Adipocyte (in vitro differentiated cells): ENCODE results near the gene UPB1.
"Not testable (repeated sequence)": the region's sequence is repeated elsewhere in the genome, so short reads cannot be mapped to it uniquely, and the experiment has no call there.

Experiments
- DNase-seq: peaks from one replicate; pipeline ENCODE4 v3.0.0-alpha.2; 2015; ENCODE audit warnings: low read depth
- H3K27me3 ChIP-seq: replicated peaks from 2 replicates; pipeline ENCODE4 v1.7.0; 2013; ENCODE audit warnings: mild to moderate bottlenecking, low read length, moderate library complexity; ENCODE audit not compliant: control insufficient read depth, insufficient read depth
- H3K36me3 ChIP-seq: 2 replicates; pipeline ENCODE4 v1.7.0; 2013; ENCODE audit warnings: low read length, mild to moderate bottlenecking, moderate library complexity; ENCODE audit not compliant: control insufficient read depth, insufficient read depth, severe bottlenecking
- H3K4me1 ChIP-seq: 2 replicates; pipeline ENCODE4 v1.7.0; 2013; ENCODE audit warnings: mild to moderate bottlenecking, low read length, moderate library complexity; ENCODE audit not compliant: control insufficient read depth, insufficient read depth
- H3K4me3 ChIP-seq: 2 replicates; pipeline ENCODE4 v1.7.0; 2013; ENCODE audit warnings: mild to moderate bottlenecking, low read length, moderate library complexity
- H3K9ac ChIP-seq: 2 replicates; pipeline ENCODE4 v1.7.0; 2013; ENCODE audit warnings: mild to moderate bottlenecking, low read length, moderate library complexity
- H3K9me3 ChIP-seq: 2 replicates; pipeline ENCODE4 v1.7.0; 2013; ENCODE audit warnings: mild to moderate bottlenecking, low read length, moderate library complexity; ENCODE audit not compliant: control insufficient read depth

UPB1 gene

DNA sequence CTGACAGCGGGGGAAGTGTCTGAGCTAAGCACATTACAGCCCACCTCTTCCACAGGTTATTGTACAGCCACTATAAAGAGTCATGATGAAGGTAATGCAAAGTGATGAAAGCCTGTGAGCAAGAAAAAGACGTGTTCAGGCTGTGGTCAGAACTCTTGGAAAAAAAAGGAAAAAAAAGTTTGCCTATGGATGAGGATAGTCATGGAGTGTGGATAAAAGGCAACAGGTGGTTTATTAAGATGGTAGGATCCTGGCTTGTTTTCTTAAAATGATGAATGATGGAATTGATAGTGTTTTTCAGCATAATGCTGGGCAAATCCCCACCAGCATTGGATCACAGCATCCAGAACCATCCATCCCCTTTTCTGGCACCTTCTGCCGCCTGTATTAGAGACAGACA is 23.1 kb downstream of the UPB1 start:
- Histone ChIP-seq H3K9me3 (no peaks in the 10 kb centered on the region), H3K9ac (no peak overlapping the region), H3K36me3 (no peaks in the 10 kb centered on the region), H3K27me3 (peaks cover 6% of the 10 kb centered on the region), H3K4me3 (no peak overlapping the region), H3K4me1 (peaks cover 15% of the 10 kb centered on the region)
- DNase-seq = no peak

- no peak overlapping the region for H3K9ac ChIP-seq
- no peak for DNase-seq
Measured at GRCh38 chr22:24518771-24519485, 23.8 kb downstream of the UPB1 start.

GRCh38 chr22:24519496-24519895 is 24.4 kb downstream of the UPB1 start:
- no peak overlapping the region for H3K9ac ChIP-seq
- no peak for DNase-seq
- H3K27me3 ChIP-seq = peaks cover under 1% of the 10 kb centered on the region

More at GRCh38 chr22:24518771-24519485, 23.8 kb downstream of the UPB1 start:
- H3K4me3 ChIP-seq = no peak overlapping the region
- H3K9me3 ChIP-seq = no peaks in the 10 kb centered on the region
- H3K27me3 ChIP-seq = peaks cover 6% of the 10 kb centered on the region
- H3K36me3 ChIP-seq = no peaks in the 10 kb centered on the region
- peaks cover 18% of the 10 kb centered on the region for H3K4me1 ChIP-seq

DNA sequence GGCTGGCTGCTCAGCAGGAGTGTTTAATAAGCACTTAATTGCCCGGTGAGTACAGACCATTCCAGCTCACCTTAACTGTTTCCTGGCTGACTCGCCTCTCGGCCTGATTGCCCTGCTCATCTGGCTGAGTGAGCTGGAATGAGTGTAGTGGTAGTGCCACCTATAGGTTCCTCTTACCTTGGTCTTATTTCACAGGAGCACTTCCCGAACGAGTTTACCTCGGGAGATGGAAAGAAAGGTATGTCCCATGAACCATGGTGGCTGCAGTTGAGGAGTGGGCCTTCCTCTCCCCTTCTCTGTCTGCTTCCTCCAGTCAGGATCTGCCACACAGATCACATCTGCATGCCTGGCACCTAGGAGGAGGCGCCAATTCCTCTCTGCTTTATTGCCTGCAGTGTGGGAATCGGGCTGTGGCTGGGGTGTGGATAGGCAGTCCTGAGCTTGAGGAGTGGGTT is 26.7 kb downstream of the UPB1 start:
- DNase-seq = peak; percentile 54
- H3K4me1 ChIP-seq = peaks cover 38% of the 10 kb centered on the region
- H3K9me3 ChIP-seq = no peaks in the 10 kb centered on the region
- H3K27me3 ChIP-seq = no peaks in the 10 kb centered on the region
- H3K9ac ChIP-seq = no peak overlapping the region
- H3K36me3 ChIP-seq = no peaks in the 10 kb centered on the region
- H3K4me3 ChIP-seq = no peak overlapping the region

More at GRCh38 chr22:24519496-24519895, 24.4 kb downstream of the UPB1 start:
- Histone ChIP-seq H3K4me1 (peaks cover 22% of the 10 kb centered on the region), H3K9me3 (no peaks in the 10 kb centered on the region), H3K4me3 (no peak overlapping the region), H3K36me3 (no peaks in the 10 kb centered on the region)

DNA sequence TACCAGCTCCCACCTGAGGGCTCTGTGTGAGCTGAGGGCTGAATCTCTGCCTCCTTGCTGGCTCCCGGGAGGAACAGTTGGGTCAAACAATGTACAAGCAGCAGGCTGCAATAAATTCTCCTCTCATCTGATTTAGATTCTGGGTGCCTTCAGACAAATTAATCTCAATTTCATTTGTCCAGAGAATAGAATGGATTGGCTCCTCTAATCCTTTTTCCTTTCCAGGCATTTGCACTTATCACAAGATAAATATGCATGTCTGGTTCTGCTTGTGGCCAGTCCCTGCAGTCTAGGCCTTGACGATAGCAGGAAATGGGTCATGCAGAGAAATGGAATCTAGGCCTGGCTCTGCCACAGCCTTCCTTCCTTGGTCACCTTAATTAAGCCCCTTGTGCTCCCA is 28.7 kb downstream of the UPB1 start:
- Histone ChIP-seq H3K9ac (peak overlapping the region; percentile 3), H3K36me3 (no peaks in the 10 kb centered on the region), H3K4me1 (peaks cover 30% of the 10 kb centered on the region), H3K27me3 (no peaks in the 10 kb centered on the region), H3K4me3 (no peak overlapping the region), H3K9me3 (no peaks in the 10 kb centered on the region)
- peak; percentile 30 for DNase-seq

- no peaks in the 10 kb centered on the region for H3K36me3 ChIP-seq
- DNase-seq = peak; percentile 82
- peak overlapping the region; percentile 18 for H3K9ac ChIP-seq
- no peaks in the 10 kb centered on the region for H3K27me3 ChIP-seq
- no peaks in the 10 kb centered on the region for H3K9me3 ChIP-seq
- peaks cover 30% of the 10 kb centered on the region for H3K4me1 ChIP-seq
- H3K4me3 ChIP-seq = no peak overlapping the region
Measured at GRCh38 chr22:24525416-24526037, 30.4 kb downstream of the UPB1 start.

GRCh38 chr22:24526191-24526590 is 31.1 kb downstream of the UPB1 start:
- Histone ChIP-seq H3K4me3 (no peak overlapping the region), H3K4me1 (peaks cover 30% of the 10 kb centered on the region), H3K9ac (peak overlapping the region; percentile 18), H3K9me3 (no peaks in the 10 kb centered on the region), H3K27me3 (no peaks in the 10 kb centered on the region), H3K36me3 (no peaks in the 10 kb centered on the region)
- no peak for DNase-seq

DNA sequence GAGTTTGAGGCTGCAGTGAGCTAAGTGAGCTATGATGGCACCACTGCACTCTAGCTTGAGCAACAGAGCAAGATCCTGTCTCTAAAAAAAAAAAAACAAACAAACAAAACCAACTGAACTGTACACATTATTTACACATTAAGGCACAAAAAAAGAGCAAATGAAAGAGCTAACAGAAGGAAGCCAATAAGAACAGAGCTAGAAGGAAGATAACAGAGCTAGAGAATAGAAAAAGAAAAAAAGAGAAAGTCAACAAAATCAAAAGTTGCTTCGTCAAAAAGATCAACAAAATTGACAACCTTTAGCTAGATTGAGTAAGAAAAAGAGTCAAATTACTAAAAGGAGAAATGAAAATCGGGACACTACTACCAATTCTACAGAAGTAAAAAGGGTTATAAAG is 34.8 kb downstream of the UPB1 start:
- DNase-seq = no peak
- Histone ChIP-seq H3K4me3 (no peak overlapping the region), H3K9me3 (no peaks in the 10 kb centered on the region), H3K36me3 (no peaks in the 10 kb centered on the region), H3K4me1 (peaks cover 19% of the 10 kb centered on the region), H3K9ac (no peak overlapping the region), H3K27me3 (no peaks in the 10 kb centered on the region)

DNA sequence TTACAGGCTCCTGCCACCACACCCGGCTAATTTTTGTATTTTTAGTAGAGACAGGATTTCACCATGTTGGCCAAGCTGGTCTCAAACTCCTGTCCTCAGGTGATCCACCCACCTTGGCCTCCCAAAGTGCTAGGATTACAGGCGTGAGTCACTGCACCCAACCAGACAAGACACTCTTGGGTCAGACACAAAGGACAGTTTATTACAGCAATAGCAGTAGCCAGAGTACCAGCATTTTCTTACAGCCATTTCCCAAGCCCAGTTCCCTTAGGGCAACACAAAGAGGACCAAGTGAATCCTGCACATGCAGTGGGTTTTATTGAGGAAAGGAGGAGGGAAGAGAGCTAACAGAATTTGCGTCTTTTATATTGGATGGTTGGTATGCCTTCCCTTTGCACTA is 35.8 kb downstream of the UPB1 start:
- not testable (repeated sequence) for H3K4me1 ChIP-seq, H3K9me3 ChIP-seq, H3K4me3 ChIP-seq, H3K27me3 ChIP-seq, H3K9ac ChIP-seq, DNase-seq, H3K36me3 ChIP-seq

DNA sequence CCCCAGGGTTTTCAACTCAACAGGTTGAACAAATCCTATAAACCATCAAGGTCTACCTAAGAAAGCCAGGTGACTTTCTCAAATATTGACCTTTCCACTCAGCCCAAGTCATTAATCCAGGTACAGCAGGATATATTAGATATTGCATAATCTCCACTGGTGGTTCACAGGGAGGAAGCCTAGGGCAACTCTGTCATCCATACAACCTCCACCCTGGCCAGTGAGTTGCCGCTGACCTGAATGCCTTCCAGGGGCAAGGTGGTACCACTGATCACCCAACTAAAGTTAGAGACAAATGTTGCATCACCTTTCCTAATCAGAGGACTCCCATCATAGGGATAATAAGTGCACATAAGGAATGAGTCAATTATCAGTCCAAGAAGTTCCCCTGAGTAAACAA is 36.9 kb downstream of the UPB1 start:
- no peaks in the 10 kb centered on the region for H3K36me3 ChIP-seq
- H3K4me3 ChIP-seq = no peak overlapping the region
- DNase-seq = no peak
- no peaks in the 10 kb centered on the region for H3K4me1 ChIP-seq
- no peaks in the 10 kb centered on the region for H3K27me3 ChIP-seq
- H3K9me3 ChIP-seq = no peaks in the 10 kb centered on the region
- no peak overlapping the region for H3K9ac ChIP-seq

DNA sequence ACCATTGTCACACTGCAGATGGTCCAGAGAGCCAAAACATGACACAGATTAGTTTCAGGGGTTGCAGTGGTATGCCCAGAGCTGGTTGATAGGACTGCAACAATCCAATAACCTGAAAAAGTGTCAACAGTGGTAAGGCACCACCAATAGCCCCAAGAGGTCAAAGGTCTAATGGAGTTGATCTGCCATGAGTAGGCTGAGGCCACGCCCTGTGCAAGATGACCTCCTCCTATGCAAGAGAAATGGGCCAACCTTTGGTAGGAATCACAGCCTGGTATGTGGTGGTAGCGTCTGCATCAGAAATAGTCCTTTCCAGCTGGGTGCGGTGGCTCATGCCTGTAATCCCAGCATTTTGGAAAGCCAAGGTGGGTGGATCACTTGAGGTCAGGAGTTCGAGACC is 40.2 kb downstream of the UPB1 start:
- no peak overlapping the region for H3K9ac ChIP-seq
- no peak overlapping the region for H3K4me3 ChIP-seq
- H3K4me1 ChIP-seq = no peaks in the 10 kb centered on the region
- no peaks in the 10 kb centered on the region for H3K27me3 ChIP-seq
- H3K36me3 ChIP-seq = peaks cover 10% of the 10 kb centered on the region
- no peak for DNase-seq
- no peaks in the 10 kb centered on the region for H3K9me3 ChIP-seq
